Activated CD4-positive, alpha-beta T cell treated with anti-CD3 and anti-CD28 coated beads for 36 hours (primary cell): ENCODE data around the gene ADORA2A. TPM values are rescaled to one million over a fixed set of nuclear protein-coding genes. Genes with fewer than 3 reads are reported as not detected.
A peak's percentile ranks its signal among the peaks of the same experiment; 100 is the strongest.

Source experiments
- ATAC-seq: fragments of 200-7000 bp; cut with Tn5 transposase; one replicate; pipeline ENCODE4 v1.10.0; 2021; ENCODE audit warnings: mild to moderate bottlenecking, moderate library complexity
- CTCF ChIA-PET: fragments of 350-600 bp; sonication (Branson Sonifier 250); formaldehyde crosslinking; loops from one replicate; lab custom pipeline; 2021; ENCODE audit warnings: antibody characterized with exemption; lab: Charles Lee
- POLR2A ChIA-PET: fragments of 350-600 bp; sonication (Branson Sonifier 250); formaldehyde crosslinking; loops from one replicate; lab custom pipeline; 2021; ENCODE audit warnings: antibody characterized with exemption, inconsistent platforms; lab: Charles Lee
- DNase-seq: peaks from one replicate; pipeline ENCODE4 v3.0.0-alpha.2; 2020
- H3K27ac Mint-ChIP-seq: one replicate; pipeline ENCODE4 v1.8.0; 2021; ENCODE audit warnings: mixed read lengths
- H3K27me3 Mint-ChIP-seq: one replicate; pipeline ENCODE4 v1.8.0; 2021; ENCODE audit warnings: mixed read lengths
- H3K36me3 Mint-ChIP-seq: one replicate; pipeline ENCODE4 v1.8.0; 2021; ENCODE audit warnings: low read depth, mixed read lengths
- H3K4me1 Mint-ChIP-seq: one replicate; pipeline ENCODE4 v1.8.0; 2021; ENCODE audit warnings: mixed read lengths
- H3K4me3 Mint-ChIP-seq: one replicate; pipeline ENCODE4 v1.8.0; 2021; ENCODE audit warnings: mild to moderate bottlenecking, moderate library complexity, mixed read lengths
- H3K9me3 Mint-ChIP-seq: one replicate; pipeline ENCODE4 v1.8.0; 2021; ENCODE audit warnings: low read depth, mixed read lengths
- intact Hi-C, 2 experiments: fragments of 100-400 bp; cut with DNase I in 1 of 2; cut with micrococcal nuclease in 1 of 2; formaldehyde crosslinking; loops; one replicate each; pipeline versions ENCODE4 v1.14.2 to v1.15.1; 2022 to 2024; cut with DNase I, micrococcal nuclease
- total RNA-seq, 2 experiments: library from RNA; stranded (reverse); gene quantifications; one replicate each; pipeline ENCODE4 v1.2.3, GENCODE V29; 2021

The ADORA2A gene
- total RNA-seq, 2 experiments from 2014 or later: 30.6 to 31.3 TPM

DNA sequence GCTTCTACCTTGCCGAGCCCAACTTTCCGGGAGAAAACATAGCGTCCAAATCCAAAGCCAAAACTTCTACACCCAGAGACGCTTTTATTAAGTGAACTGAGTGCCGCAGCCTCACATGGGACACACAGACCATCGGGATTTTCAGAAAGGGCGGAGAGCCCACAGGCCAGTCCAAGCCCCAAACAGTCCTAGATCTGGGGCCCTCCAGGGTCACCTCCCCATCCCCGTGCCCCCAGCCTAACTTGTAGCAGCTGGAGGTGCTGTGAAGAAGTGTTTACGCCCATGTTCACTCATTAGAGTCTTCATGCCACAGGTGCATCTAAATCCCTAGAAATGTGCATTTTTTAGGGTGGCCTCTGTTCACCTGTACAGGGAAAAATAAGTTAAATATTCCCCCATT lies 14.1 kb upstream of the ADORA2A start:
- ATAC-seq (no peak), DNase-seq (peak; percentile 1)
- H3K36me3 Mint-ChIP-seq: peaks cover 8% of the 10 kb centered on the region
- H3K4me1 Mint-ChIP-seq: peaks cover 11% of the 10 kb centered on the region
- H3K27ac Mint-ChIP-seq: no peak overlapping the region
- H3K9me3 Mint-ChIP-seq: no peaks in the 10 kb centered on the region
- H3K4me3 Mint-ChIP-seq: no peak overlapping the region
- CTCF ChIA-PET: no interaction called here
- intact Hi-C loops: no loop called here
- POLR2A ChIA-PET: no interaction called here
- no peaks in the 10 kb centered on the region for H3K27me3 Mint-ChIP-seq

DNA sequence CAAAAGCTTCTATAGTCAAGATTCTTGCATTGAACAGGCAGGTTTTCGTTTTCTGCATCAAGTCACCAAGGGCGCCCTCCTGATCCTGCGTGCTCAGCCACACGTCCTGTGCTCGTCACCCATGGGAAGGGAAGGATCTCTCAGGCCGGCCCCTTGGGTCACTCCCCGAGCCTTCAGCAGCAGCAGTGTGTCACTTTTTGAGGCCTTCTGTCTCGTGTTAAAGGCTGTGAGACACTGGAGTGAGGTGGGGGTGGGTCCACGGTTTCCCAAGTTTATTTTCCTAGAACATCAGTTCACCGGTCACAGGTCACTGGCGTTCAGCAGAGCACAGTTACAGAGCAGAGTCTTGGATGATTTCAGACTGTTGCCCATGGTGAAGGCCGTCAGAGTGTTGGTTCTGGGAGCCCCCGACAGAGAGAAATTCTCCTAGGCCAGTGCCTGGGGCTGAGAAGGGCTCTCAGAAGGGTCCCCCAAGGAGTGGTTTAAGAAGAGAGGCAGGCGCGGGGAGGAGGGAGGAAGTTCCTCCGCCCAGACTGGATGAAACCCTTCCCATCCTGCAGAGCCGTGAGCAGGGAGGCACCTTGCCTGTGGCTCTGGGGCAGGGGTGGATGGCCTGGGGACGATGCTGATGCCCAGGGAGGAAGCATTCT lies 13.5 kb upstream of the ADORA2A start:
- no peaks in the 10 kb centered on the region for H3K27me3 Mint-ChIP-seq
- POLR2A ChIA-PET: no interaction called here

DNA sequence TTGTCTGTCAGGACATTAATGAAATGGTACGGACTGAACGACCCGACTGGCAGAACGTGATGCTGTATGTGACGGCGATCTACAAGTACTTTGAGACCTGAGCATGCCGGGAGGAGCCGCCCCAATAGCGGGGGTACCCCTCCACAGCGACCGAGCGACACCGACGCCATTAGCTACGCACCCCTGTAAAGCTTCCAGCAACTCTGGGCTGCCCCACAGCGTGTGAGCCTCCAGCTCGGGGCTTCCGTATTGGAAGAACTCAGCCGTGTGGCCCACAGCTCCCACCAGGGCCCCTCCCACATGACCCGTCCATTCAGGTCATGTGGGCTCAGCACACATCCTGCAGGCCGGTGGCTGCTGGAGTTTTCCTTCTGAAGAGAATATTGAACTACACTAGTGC lies 12.9 kb upstream of the ADORA2A start:
- intact Hi-C loops: no loop called here
- POLR2A ChIA-PET: no interaction called here
- DNase-seq (peak; percentile 1), ATAC-seq (no peak)
- H3K9me3 Mint-ChIP-seq: no peaks in the 10 kb centered on the region
- CTCF ChIA-PET: no interaction called here
- H3K4me3 Mint-ChIP-seq: no peak overlapping the region
- peaks cover 8% of the 10 kb centered on the region for H3K4me1 Mint-ChIP-seq
- H3K27ac Mint-ChIP-seq: no peak overlapping the region
- H3K27me3 Mint-ChIP-seq: no peaks in the 10 kb centered on the region
- H3K36me3 Mint-ChIP-seq: peaks cover 8% of the 10 kb centered on the region

More for the DNA sequence above, 13.5 kb upstream of the ADORA2A start:
- no peak overlapping the region for H3K4me3 Mint-ChIP-seq
- H3K36me3 Mint-ChIP-seq: peaks cover 8% of the 10 kb centered on the region
- intact Hi-C loops: no loop called here
- H3K27ac Mint-ChIP-seq: no peak overlapping the region
- H3K9me3 Mint-ChIP-seq: no peaks in the 10 kb centered on the region
- ATAC-seq (no peak), DNase-seq (peak; percentile 1)
- CTCF ChIA-PET: no interaction called here
- peaks cover 11% of the 10 kb centered on the region for H3K4me1 Mint-ChIP-seq

DNA sequence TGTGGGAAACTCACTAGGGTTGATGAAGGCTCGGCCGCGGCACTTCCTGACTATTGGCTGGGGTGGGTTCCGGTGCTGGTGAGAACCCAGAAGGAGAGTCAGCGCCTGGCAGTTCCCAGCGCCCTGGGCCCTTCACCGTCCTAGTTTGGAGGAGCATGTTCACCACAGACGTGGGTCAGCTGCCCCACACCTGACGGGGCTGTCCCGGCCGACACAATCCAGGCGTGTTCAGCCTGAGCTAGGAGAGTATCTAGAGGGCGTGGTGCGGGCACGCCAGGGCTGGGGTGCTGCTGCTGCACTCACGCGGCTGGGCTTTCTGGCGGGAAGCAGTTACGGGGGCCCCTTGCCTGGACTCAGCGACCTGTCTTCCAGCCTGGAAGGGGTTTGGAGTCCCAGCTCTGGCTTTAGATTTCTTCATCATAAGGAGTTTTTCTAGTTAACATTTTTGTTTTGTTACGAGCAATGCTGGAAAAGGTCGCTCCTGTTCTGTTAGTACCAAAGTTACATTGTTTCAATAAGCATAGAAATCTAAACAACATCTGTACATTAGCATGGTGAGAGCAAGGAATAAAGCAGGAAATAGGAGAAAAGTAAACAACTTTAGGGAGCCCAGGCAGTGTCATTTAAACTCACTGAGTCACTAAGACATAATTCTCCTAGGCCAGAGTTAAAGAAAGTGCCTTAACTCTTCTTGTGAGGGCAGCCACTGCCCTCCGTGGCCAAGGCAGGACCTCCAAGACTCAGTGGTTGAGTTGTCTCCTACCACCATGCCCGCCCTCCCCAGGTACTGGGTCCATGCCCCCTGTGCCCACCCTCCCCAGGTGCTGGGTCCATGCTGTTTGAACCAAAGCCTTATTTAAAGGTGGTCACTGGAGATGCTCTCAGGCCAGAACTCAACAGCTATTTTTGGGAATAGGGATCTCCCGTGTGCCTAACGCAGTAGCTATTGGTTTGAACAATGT lies 12.1 kb upstream of the ADORA2A start:
- intact Hi-C loops: no loop called here
- Mint-ChIP-seq H3K27ac (no peak overlapping the region), H3K4me3 (no peak overlapping the region), H3K9me3 (no peaks in the 10 kb centered on the region), H3K27me3 (no peaks in the 10 kb centered on the region), H3K36me3 (peaks cover 7% of the 10 kb centered on the region), H3K4me1 (peaks cover 4% of the 10 kb centered on the region)
- ChIA-PET CTCF (no interaction called here), POLR2A (no interaction called here)
- ATAC-seq (no peak), DNase-seq (peak; percentile 2)

DNA sequence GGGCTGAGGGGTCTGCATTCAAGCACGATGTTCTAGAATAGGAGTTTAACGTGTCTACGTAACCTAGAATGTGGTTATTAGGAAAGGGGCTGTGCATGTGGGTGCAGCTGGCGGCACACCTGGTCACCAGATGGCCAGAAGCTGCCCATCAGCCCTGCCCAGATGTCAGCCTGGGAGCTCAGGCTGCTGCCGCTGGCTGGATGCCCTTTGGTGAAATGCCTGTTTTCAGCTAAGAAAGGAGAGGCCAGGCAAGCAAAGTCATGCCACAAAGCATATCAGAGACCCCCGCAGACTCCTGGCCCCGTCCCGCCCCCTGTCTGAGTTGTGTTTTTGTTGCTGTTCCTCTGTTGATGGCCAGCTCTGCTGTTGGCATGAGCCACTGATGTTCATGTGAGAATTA lies 11.3 kb upstream of the ADORA2A start:
- Mint-ChIP-seq H3K27me3 (no peaks in the 10 kb centered on the region), H3K4me3 (no peak overlapping the region), H3K27ac (no peak overlapping the region), H3K36me3 (peaks cover 6% of the 10 kb centered on the region), H3K9me3 (no peaks in the 10 kb centered on the region), H3K4me1 (no peaks in the 10 kb centered on the region)
- ChIA-PET CTCF (no interaction called here), POLR2A (no interaction called here)
- no peak for ATAC-seq
- intact Hi-C loops: no loop called here
- peak; percentile 1 for DNase-seq

DNA sequence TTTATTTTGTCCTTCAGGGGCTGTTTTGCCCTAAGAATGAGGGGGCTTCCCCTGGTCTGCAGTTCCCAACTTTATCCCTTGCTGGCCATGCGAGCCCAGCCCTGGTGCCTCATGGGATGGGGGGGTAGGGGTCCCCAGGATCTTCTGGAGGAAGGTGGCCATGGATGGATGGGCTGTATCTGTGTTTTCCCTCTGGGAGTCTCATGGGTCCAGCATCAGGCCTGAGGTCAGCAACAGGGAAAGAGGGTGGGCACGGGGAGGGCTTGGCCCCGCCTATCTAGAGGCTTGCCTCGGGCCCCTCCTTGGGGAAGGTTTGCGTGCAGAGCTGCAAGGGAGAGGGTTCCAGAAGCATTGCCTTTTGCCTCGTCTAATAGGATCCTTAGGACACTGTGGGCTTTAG lies 10.8 kb upstream of the ADORA2A start:
- H3K27me3 Mint-ChIP-seq: no peaks in the 10 kb centered on the region
- H3K4me3 Mint-ChIP-seq: no peak overlapping the region
- ChIA-PET CTCF (no interaction called here), POLR2A (interaction anchor here (0.7 kb wide), 1 partner anchor 116 kb away, joined by 9 read pairs; no protein-coding TSS in a partner anchor)
- H3K36me3 Mint-ChIP-seq: peaks cover 6% of the 10 kb centered on the region
- H3K27ac Mint-ChIP-seq: no peak overlapping the region
- no peak for ATAC-seq
- intact Hi-C loops: no loop called here
- DNase-seq: peak; percentile 0
- no peaks in the 10 kb centered on the region for H3K9me3 Mint-ChIP-seq
- H3K4me1 Mint-ChIP-seq: no peaks in the 10 kb centered on the region

DNA sequence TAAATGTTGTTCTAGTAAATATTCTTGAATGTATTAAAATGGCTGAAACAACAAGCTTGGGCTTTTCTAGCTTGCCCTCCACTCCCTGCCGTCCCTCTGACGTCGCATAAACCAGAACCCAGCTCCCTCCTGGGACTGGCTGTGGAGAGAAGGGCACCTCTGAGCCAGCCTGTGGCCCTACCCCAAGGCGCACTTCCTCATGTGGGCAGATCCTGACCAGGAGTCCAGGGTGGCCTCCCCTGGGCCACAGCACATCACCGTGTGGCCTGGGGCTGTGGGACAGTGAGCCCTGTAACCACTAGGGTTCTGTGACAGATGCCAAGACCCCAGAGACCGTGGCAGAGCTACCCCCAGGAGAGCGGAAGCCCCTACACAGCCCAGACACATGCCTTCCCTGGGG lies 10.2 kb upstream of the ADORA2A start:
- CTCF ChIA-PET: interaction anchor here (1.5 kb wide), 1 partner anchor 111 kb away, joined by 5 read pairs; no protein-coding TSS in a partner anchor
- Mint-ChIP-seq H3K4me3 (no peak overlapping the region), H3K36me3 (peaks cover 6% of the 10 kb centered on the region), H3K27me3 (no peaks in the 10 kb centered on the region), H3K27ac (no peak overlapping the region), H3K9me3 (no peaks in the 10 kb centered on the region), H3K4me1 (no peaks in the 10 kb centered on the region)
- ATAC-seq (no peak), DNase-seq (no peak)
- intact Hi-C loops: no loop called here
- POLR2A ChIA-PET: interaction anchor here (0.7 kb wide), 2 partner anchors 116 to 206 kb away, joined by 9 to 11 read pairs; no protein-coding TSS in a partner anchor

DNA sequence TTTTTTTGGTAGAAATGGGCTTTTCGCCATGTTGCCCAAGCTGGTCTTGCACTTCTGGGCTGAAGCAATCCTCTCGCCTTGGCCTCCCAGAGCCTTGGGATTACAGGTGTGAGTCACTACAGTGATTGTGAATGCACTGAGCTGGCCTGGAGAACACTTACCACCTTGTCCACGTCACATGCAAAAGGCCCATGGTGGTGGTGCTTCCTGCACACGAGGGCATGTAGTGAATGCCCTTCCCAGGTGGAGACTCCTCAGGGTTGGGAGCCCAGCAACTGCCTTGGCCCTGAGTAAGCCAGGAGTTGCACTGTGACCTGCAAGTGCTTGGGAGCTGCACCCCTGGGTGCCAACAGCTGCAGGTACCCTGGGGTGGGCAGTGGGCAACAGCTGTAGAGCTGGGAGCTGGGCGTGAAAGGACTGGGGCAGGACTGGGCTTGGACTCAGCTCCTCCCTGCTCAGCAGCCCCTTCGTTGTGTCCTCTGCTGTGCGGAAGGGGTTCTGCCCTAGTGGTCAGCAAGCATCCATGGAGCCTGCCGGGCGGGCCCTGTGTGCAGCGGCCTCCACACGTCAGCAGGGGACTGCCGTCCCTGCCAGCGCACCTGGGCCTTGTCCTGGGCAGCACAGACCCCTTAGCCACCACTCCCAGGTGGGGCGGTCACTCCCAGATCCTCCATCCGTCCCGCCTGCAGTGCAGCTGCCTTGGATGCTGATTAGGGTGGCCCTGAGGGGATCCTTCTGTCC lies 9.3 kb upstream of the ADORA2A start:
- intact Hi-C loops: no loop called here
- Mint-ChIP-seq H3K27ac (no peak overlapping the region), H3K4me1 (no peaks in the 10 kb centered on the region), H3K4me3 (no peak overlapping the region), H3K27me3 (peaks cover 3% of the 10 kb centered on the region), H3K36me3 (peaks cover 6% of the 10 kb centered on the region), H3K9me3 (no peaks in the 10 kb centered on the region)
- no peak for DNase-seq
- ChIA-PET CTCF (interaction anchor here (0.7 to 1.5 kb wide), 6 partner anchors 11 to 112 kb away, joined by 3 to 5 read pairs (median 3); no protein-coding TSS in a partner anchor), POLR2A (interaction anchor here (0.7 to 0.8 kb wide), 2 partner anchors 185 to 207 kb away, joined by 3 to 11 read pairs; no protein-coding TSS in a partner anchor)
- ATAC-seq: no peak

DNA sequence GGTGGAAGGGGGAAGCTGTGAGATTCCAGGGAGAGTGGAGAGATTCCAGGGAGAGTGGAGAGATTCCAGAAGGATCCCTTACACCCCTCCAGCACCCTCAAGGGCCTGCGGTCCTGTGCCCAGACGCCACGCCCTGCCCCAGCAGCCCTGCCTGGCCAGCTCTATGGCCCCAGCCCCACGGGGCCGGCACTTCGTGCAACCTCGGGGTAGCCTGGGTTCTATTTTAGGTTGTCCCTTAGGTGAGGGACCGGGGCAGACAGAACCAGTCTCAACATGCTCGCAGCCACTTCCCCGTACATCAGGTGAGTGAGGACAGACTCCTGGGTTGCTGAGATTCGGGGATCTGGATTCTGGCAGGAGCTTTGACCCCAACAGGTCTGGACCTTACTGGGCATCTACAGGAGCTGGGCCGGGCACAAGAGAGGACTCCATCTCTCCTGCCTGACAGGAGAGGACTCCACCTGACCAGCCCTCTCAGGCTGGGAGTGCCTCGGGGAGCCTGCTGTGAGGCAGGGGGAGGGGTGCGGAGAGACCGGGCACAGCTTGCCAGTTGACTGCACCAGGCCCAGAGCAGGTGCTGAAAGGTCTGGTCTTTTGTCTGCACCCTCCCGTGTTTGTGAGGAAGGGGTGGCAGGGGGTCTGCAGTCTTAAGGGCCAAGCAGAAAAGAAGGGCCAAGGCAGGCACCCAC lies 8.5 kb upstream of the ADORA2A start:
- H3K4me1 Mint-ChIP-seq: no peaks in the 10 kb centered on the region
- intact Hi-C loops: no loop called here
- no peak overlapping the region for H3K4me3 Mint-ChIP-seq
- POLR2A ChIA-PET: no interaction called here
- no peak overlapping the region for H3K27ac Mint-ChIP-seq
- DNase-seq (no peak), ATAC-seq (no peak)
- CTCF ChIA-PET: interaction anchor here (1.0 to 1.1 kb wide), 3 partner anchors 10 to 111 kb away, joined by 3 read pairs; no protein-coding TSS in a partner anchor
- peaks cover 6% of the 10 kb centered on the region for H3K36me3 Mint-ChIP-seq
- H3K27me3 Mint-ChIP-seq: peaks cover 3% of the 10 kb centered on the region
- H3K9me3 Mint-ChIP-seq: no peaks in the 10 kb centered on the region

DNA sequence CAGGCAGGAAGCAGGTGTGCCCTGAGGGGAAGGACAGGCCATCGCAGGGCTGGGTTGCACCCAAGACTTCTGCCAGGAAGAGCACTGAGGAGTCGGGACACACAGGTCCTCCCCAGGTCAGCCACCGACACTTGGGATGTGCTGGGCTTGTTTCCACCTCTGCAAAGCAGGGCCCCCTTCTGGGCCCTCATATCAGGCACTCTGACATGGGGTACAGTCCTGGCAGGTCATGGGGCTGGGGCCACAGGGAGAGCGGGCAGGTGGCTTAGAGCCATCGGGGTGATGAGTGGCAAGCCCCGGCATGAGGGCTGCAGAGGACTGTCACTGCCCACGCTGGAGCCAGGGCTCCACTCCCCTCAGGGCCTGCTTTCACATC lies 7.9 kb upstream of the ADORA2A start:
- POLR2A ChIA-PET: no interaction called here
- CTCF ChIA-PET: interaction anchor here (1.4 to 1.5 kb wide), 2 partner anchors 74 to 83 kb away, joined by 5 to 6 read pairs; no protein-coding TSS in a partner anchor

More for the DNA sequence above, 7.9 kb upstream of the ADORA2A start:
- Mint-ChIP-seq H3K27ac (no peak overlapping the region), H3K36me3 (peaks cover 6% of the 10 kb centered on the region), H3K9me3 (no peaks in the 10 kb centered on the region), H3K27me3 (peaks cover 3% of the 10 kb centered on the region), H3K4me3 (no peak overlapping the region), H3K4me1 (no peaks in the 10 kb centered on the region)
- ATAC-seq (no peak), DNase-seq (no peak)
- intact Hi-C loops: no loop called here
